Peyer's patch (tissue), 4 donors: ENCODE results near the gene HNF4A. TPM values are rescaled to one million over a fixed set of nuclear protein-coding genes. Genes with fewer than 3 reads are reported as not detected.

ENCODE experiments used
- DNase-seq, 3 donors: peaks; one replicate each; pipeline ENCODE4 v3.0.0-alpha.2; 2017 to 2019
- H3K27ac ChIP-seq, 4 donors: fragments of 200-600 bp; sonication (generic); one replicate each; pipeline ENCODE4 v1.5.1; 2016 to 2019
- H3K27me3 ChIP-seq, 2 donors: fragments of 200-600 bp; sonication (generic); one replicate each; pipeline ENCODE4 v1.5.1; 2019
- H3K36me3 ChIP-seq, 3 donors: fragments of 200-600 bp; sonication (generic); one replicate each; pipeline ENCODE4 v1.5.1; 2016 to 2019
- H3K4me1 ChIP-seq, 4 donors: fragments of 200-600 bp; sonication (generic); one replicate each; pipeline ENCODE4 v1.5.1; 2016 to 2019
- H3K4me3 ChIP-seq, 4 donors: fragments of 200-600 bp; sonication (generic); 1 replicate in 3 of 4; 2 replicates in 1 of 4; pipeline ENCODE4 v1.5.1; 2016 to 2019; ENCODE audit warnings: mild to moderate bottlenecking in 1 of 4
- H3K9me3 ChIP-seq, 4 donors: fragments of 200-600 bp; sonication (generic); one replicate each; pipeline ENCODE4 v1.5.1; 2016 to 2019; ENCODE audit warnings: mild to moderate bottlenecking in 1 of 4
- CTCF ChIP-seq, 6 experiments: fragments of 450-650 bp in 4 of 6; fragments of 200-600 bp in 2 of 6; sonication (generic) in 1 of 6; IDR thresholded peaks; one replicate each; pipeline ENCODE4 v1.5.1; 2017 to 2019; ENCODE audit warnings: antibody characterized with exemption in 6 of 6, mild to moderate bottlenecking in 3 of 6, moderate library complexity in 1 of 6
- POLR2A ChIP-seq, 2 donors: fragments of 450-650 bp; IDR thresholded peaks; one replicate each; pipeline ENCODE4 v1.5.1; 2017; ENCODE audit warnings: antibody characterized with exemption in 2 of 2, mild to moderate bottlenecking in 2 of 2, moderate library complexity in 2 of 2
- total RNA-seq, 4 donors: library from RNA; depleted of rRNA; stranded (reverse); fragments of >200 nt; gene quantifications; one replicate each; pipeline ENCODE4 v1.1.0, GENCODE V29; 2016

The HNF4A gene
- total RNA-seq, 4 donors from 2014 or later = 76.7 to 346 (median 308) TPM

GRCh38 chr20:44422083-44422482 lies 66.6 kb downstream of the HNF4A start:
- Histone ChIP-seq H3K9me3 (no peaks in the 10 kb centered on the region), H3K27me3 (no peaks in the 10 kb centered on the region), H3K4me1 (peaks cover 0 to 19% (median 0%) of the 10 kb centered on the region in 4 donors), H3K36me3 (peaks cover 0 to 61% (median 0%) of the 10 kb centered on the region in 3 donors), H3K4me3 (no peak overlapping the region), H3K27ac (peak overlapping the region in 2 of 4 donors; percentile 48 to 70)
- peak in 2 of 3 donors; percentile 65 to 81 for DNase-seq
- TF ChIP-seq POLR2A (IDR thresholded peaks at IDR 0.05) = peak in 1 of 2 donors; percentile 27
- no peak for TF ChIP-seq CTCF (IDR thresholded peaks at IDR 0.05)

- peaks cover 0 to 66% (median 0%) of the 10 kb centered on the region in 3 donors for H3K36me3 ChIP-seq
- no peak for DNase-seq
- H3K27ac ChIP-seq = peak overlapping the region in 2 of 4 donors; percentile 48 to 78
- no peak for TF ChIP-seq POLR2A (IDR thresholded peaks at IDR 0.05)
- no peak for TF ChIP-seq CTCF (IDR thresholded peaks at IDR 0.05)
- H3K4me1 ChIP-seq = peaks cover 0 to 19% (median 0%) of the 10 kb centered on the region in 4 donors
- H3K27me3 ChIP-seq = no peaks in the 10 kb centered on the region
- H3K4me3 ChIP-seq = no peak overlapping the region
- no peaks in the 10 kb centered on the region for H3K9me3 ChIP-seq
These were observed 68.0 kb downstream of the HNF4A start for GRCh38 chr20:44423480-44423879.

- Histone ChIP-seq H3K36me3 (peaks cover 0 to 69% (median 0%) of the 10 kb centered on the region in 3 donors), H3K27ac (peak overlapping the region in 1 of 4 donors; percentile 78)
These were observed 68.6 kb downstream of the HNF4A start for GRCh38 chr20:44424039-44424495.

GRCh38 chr20:44425923-44426322 lies 70.4 kb downstream of the HNF4A start:
- TF ChIP-seq POLR2A (IDR thresholded peaks at IDR 0.05) (no peak), CTCF (IDR thresholded peaks at IDR 0.05) (no peak)
- Histone ChIP-seq H3K27me3 (no peaks in the 10 kb centered on the region), H3K27ac (peak overlapping the region in 2 of 4 donors; percentile 39 to 50), H3K36me3 (peaks cover 0 to 59% (median 0%) of the 10 kb centered on the region in 3 donors), H3K9me3 (no peaks in the 10 kb centered on the region), H3K4me3 (no peak overlapping the region), H3K4me1 (peaks cover 0 to 19% (median 0%) of the 10 kb centered on the region in 4 donors)
- no peak for DNase-seq

More at GRCh38 chr20:44424039-44424495, 68.6 kb downstream of the HNF4A start:
- Histone ChIP-seq H3K9me3 (no peaks in the 10 kb centered on the region), H3K4me3 (no peak overlapping the region), H3K4me1 (peaks cover 0 to 19% (median 0%) of the 10 kb centered on the region in 4 donors), H3K27me3 (no peaks in the 10 kb centered on the region)
- peak in 1 of 3 donors; percentile 49 for DNase-seq
- TF ChIP-seq CTCF (IDR thresholded peaks at IDR 0.05) (no peak), POLR2A (IDR thresholded peaks at IDR 0.05) (no peak)

- Histone ChIP-seq H3K9me3 (no peaks in the 10 kb centered on the region), H3K4me3 (no peak overlapping the region), H3K36me3 (peaks cover 0 to 55% (median 0%) of the 10 kb centered on the region in 3 donors), H3K27me3 (no peaks in the 10 kb centered on the region), H3K4me1 (peaks cover 0 to 19% (median 0%) of the 10 kb centered on the region in 4 donors), H3K27ac (peak overlapping the region in 1 of 4 donors; percentile 95)
- TF ChIP-seq CTCF (IDR thresholded peaks at IDR 0.05) (no peak), POLR2A (IDR thresholded peaks at IDR 0.05) (no peak)
- no peak for DNase-seq
These were observed 71.6 kb downstream of the HNF4A start for GRCh38 chr20:44426879-44427790.
